Measurements from ENCODE around the gene NUDCD2. TPM values are rescaled to one million over a fixed set of nuclear protein-coding genes. Genes with fewer than 3 reads are reported as not detected.

Gene NUDCD2
- total RNA-seq, 1 experiment from 2014 or later = 44.9 TPM

Other genes with a start within 250 kb of the NUDCD2 start
- gene CCNG1, start 22.5 kb downstream of the NUDCD2 start, total RNA-seq (2022) = 105 and 109 TPM in 2 replicates
- gene HMMR, start 530 bp upstream of the NUDCD2 start, total RNA-seq (2022) = 52.7 and 54.3 TPM in 2 replicates
- gene MAT2B, start 45.5 kb upstream of the NUDCD2 start, total RNA-seq (2022) = 81.6 and 85.5 TPM in 2 replicates

All from Calu3 (cell line).